HepG2 (cell line): ENCODE measurements around the gene TFEC.

ENCODE experiments used
- CHD4 ChIP-seq: fragments of 200-600 bp; sonication (generic); IDR thresholded peaks from 2 replicates; pipeline ENCODE4 v1.7.0; 2017; ENCODE audit warnings: mild to moderate bottlenecking, low read length, borderline replicate concordance
- ELF1 ChIP-seq: sonication (generic); formaldehyde crosslinking; IDR thresholded peaks from 2 replicates; pipeline ENCODE4 v1.4.0; 2020; ENCODE audit warnings: missing genetic modification reagents
- FOXK1 ChIP-seq: sonication (generic); formaldehyde crosslinking; IDR thresholded peaks from 2 replicates; pipeline ENCODE4 v1.4.0; 2020; ENCODE audit warnings: low read depth, missing genetic modification reagents, borderline replicate concordance
- TBL1XR1 ChIP-seq: fragments of 150-350 bp; IDR thresholded peaks from 2 replicates; pipeline ENCODE4 v1.6.1; 2014; ENCODE audit warnings: borderline replicate concordance, low read length; ENCODE audit not compliant: partially characterized antibody
- ZFX ChIP-seq: sonication (generic); formaldehyde crosslinking; IDR thresholded peaks from 2 replicates; pipeline ENCODE4 v1.4.0; 2020; ENCODE audit warnings: mild to moderate bottlenecking, low read depth, missing genetic modification reagents, moderate library complexity
- ZNF274 ChIP-seq: sonication (generic); formaldehyde crosslinking; IDR thresholded peaks from 2 replicates; pipeline ENCODE4 v1.5.1; 2020; ENCODE audit warnings: mild to moderate bottlenecking, missing genetic modification reagents
- ZNF282 ChIP-seq: fragments of 450-650 bp; IDR thresholded peaks from 2 replicates; pipeline ENCODE4 v1.6.1; 2018; ENCODE audit not compliant: partially characterized antibody
- ZNF563 ChIP-seq: sonication (generic); formaldehyde crosslinking; IDR thresholded peaks from 2 replicates; pipeline ENCODE4 v1.8.0; 2022; ENCODE audit warnings: mild to moderate bottlenecking, moderate library complexity, missing genetic modification reagents
- ZNF616 ChIP-seq: sonication (generic); formaldehyde crosslinking; IDR thresholded peaks from 2 replicates; pipeline ENCODE4 v1.5.0; 2020; ENCODE audit warnings: low read depth, mild to moderate bottlenecking, missing genetic modification reagents
- TF ChIP-seq, protein P1 (sequence below): sonication (generic); formaldehyde crosslinking; IDR thresholded peaks from 2 replicates; pipeline ENCODE4 v1.5.0; 2020; ENCODE audit warnings: missing genetic modification reagents
- TF ChIP-seq, protein P2 (sequence below): sonication (generic); formaldehyde crosslinking; conservative IDR thresholded peaks from 2 replicates; pipeline ENCODE4 v1.4.0; 2020; ENCODE audit warnings: missing genetic modification reagents
- TF ChIP-seq, protein P3 (sequence below): sonication (generic); formaldehyde crosslinking; IDR thresholded peaks from 2 replicates; pipeline ENCODE4 v1.5.0; 2020; ENCODE audit warnings: missing genetic modification reagents

DNA sequence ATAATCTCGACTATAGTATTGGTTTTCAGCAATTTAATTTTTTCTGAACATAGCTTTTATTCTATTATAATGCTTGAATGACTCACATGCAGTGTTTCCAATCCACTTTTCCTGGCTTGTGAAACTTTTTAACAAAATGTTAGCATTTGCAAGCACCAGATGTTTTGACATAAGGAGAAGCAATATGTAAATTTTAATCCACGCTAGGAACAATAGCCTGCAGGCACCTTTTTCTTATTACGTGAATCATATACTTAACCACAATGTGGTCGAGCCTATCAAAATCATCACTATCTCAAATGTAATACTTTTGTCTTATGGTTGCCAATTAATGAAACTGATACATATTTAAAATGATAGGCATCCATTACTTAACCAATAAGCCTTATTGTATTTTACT lies 97.1 kb downstream of the TFEC start:
- TF ChIP-seq ZNF616 (CRISPR knock-in tag) (no peak), CHD4 (no peak), ZNF563 (CRISPR knock-in tag) (no peak), ZFX (CRISPR knock-in tag) (no peak), ZNF274 (CRISPR knock-in tag) (no peak), FOXK1 (no peak), TBL1XR1 (no peak), ELF1 (CRISPR knock-in tag) (no peak), ZNF282 (no peak)
- TF ChIP-seq, protein P1, sequence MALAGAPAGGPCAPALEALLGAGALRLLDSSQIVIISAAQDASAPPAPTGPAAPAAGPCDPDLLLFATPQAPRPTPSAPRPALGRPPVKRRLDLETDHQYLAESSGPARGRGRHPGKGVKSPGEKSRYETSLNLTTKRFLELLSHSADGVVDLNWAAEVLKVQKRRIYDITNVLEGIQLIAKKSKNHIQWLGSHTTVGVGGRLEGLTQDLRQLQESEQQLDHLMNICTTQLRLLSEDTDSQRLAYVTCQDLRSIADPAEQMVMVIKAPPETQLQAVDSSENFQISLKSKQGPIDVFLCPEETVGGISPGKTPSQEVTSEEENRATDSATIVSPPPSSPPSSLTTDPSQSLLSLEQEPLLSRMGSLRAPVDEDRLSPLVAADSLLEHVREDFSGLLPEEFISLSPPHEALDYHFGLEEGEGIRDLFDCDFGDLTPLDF (CRISPR knock-in tag), result no peak
- TF ChIP-seq, protein P2, sequence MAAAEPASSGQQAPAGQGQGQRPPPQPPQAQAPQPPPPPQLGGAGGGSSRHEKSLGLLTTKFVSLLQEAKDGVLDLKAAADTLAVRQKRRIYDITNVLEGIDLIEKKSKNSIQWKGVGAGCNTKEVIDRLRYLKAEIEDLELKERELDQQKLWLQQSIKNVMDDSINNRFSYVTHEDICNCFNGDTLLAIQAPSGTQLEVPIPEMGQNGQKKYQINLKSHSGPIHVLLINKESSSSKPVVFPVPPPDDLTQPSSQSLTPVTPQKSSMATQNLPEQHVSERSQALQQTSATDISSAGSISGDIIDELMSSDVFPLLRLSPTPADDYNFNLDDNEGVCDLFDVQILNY (CRISPR knock-in tag), result no peak
- TF ChIP-seq, protein P3, sequence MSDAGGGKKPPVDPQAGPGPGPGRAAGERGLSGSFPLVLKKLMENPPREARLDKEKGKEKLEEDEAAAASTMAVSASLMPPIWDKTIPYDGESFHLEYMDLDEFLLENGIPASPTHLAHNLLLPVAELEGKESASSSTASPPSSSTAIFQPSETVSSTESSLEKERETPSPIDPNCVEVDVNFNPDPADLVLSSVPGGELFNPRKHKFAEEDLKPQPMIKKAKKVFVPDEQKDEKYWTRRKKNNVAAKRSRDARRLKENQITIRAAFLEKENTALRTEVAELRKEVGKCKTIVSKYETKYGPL (CRISPR knock-in tag), result no peak
